ENCODE results near the gene SMARCAL1. TPM values are rescaled to one million over a fixed set of nuclear protein-coding genes. Genes with fewer than 3 reads are reported as not detected.

SMARCAL1 gene
- total RNA-seq, 1 experiment from 2014 or later, result 20.9 TPM

DNA sequence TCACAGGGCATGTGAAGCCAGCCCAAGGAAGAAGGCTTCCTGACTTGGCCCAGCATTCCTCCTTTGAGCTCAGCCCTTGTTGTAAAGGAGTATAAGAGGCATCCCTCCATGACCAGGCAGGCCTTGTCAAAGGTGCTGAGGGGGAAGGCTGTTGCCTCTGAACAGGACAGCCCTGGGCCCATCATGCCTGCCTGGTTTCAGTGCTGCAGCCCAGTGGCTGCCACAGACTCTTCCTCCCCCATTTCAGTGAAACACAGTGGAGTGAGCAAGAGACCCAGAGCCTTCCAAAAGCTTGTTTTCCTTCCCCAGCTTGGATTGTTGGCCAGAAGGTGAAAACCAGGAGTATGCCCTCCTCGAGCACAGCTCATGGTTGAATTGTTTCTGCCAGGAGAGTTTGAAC, 66.5 kb downstream of the SMARCAL1 start:
- POLR2A ChIA-PET, result interaction anchor here (1.1 kb wide), 1 partner anchor 20 kb away, joined by 5 read pairs; the partner anchor contains the start of gene RPL37A
- TF ChIP-seq, protein P1, sequence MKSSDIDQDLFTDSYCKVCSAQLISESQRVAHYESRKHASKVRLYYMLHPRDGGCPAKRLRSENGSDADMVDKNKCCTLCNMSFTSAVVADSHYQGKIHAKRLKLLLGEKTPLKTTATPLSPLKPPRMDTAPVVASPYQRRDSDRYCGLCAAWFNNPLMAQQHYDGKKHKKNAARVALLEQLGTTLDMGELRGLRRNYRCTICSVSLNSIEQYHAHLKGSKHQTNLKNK (CRISPR knock-in tag; IDR thresholded peaks at IDR 0.05), result no peak
- TF ChIP-seq MXD4 (CRISPR knock-in tag; IDR thresholded peaks at IDR 0.05; ENCODE audit: borderline replicate concordance), result no peak
- TF ChIP-seq ZNF138 (CRISPR knock-in tag; conservative IDR thresholded peaks at IDR 0.05), result no peak
- DNase-seq (ENCODE audit: low spot score) (no peak), ATAC-seq (peak; percentile 87)
- H3K4me1 Mint-ChIP-seq, result peaks cover 10% of the 10 kb centered on the region
- H3K27me3 Mint-ChIP-seq (ENCODE audit: low read depth), result no peaks in the 10 kb centered on the region
- CTCF ChIA-PET, result interaction anchor here (0.6 to 1.4 kb wide), 8 partner anchors 9 to 364 kb away, joined by 3 to 5 read pairs (median 4); no protein-coding TSS in a partner anchor
- peaks cover 12% of the 10 kb centered on the region for H3K36me3 Mint-ChIP-seq
- no peaks in the 10 kb centered on the region for H3K9me3 Mint-ChIP-seq
- no peak overlapping the region for H3K4me3 Mint-ChIP-seq
- peak overlapping the region; percentile 87; the same call in 1 of the 2 replicates for H3K27ac Mint-ChIP-seq

GRCh38 chr2:216480221-216480620, 67.9 kb downstream of the SMARCAL1 start:
- POLR2A ChIA-PET, result no interaction called here
- DNase-seq (ENCODE audit: low spot score) (no peak), ATAC-seq (no peak)
- TF ChIP-seq ZNF396 (CRISPR knock-in tag; IDR thresholded peaks at IDR 0.05; ENCODE audit: borderline replicate concordance) (no peak), ETV6 (CRISPR knock-in tag; IDR thresholded peaks at IDR 0.05) (no peak), ZNF121 (CRISPR knock-in tag; IDR thresholded peaks at IDR 0.05) (no peak)
- TF ChIP-seq, protein P2, sequence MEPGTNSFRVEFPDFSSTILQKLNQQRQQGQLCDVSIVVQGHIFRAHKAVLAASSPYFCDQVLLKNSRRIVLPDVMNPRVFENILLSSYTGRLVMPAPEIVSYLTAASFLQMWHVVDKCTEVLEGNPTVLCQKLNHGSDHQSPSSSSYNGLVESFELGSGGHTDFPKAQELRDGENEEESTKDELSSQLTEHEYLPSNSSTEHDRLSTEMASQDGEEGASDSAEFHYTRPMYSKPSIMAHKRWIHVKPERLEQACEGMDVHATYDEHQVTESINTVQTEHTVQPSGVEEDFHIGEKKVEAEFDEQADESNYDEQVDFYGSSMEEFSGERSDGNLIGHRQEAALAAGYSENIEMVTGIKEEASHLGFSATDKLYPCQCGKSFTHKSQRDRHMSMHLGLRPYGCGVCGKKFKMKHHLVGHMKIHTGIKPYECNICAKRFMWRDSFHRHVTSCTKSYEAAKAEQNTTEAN (CRISPR knock-in tag; IDR thresholded peaks at IDR 0.05), result no peak
- Mint-ChIP-seq H3K4me1 (peaks cover 10% of the 10 kb centered on the region), H3K36me3 (peaks cover 12% of the 10 kb centered on the region), H3K9me3 (no peaks in the 10 kb centered on the region), H3K4me3 (no peak overlapping the region), H3K27me3 (ENCODE audit: low read depth) (no peaks in the 10 kb centered on the region), H3K27ac (no peak overlapping the region)
- CTCF ChIA-PET, result no interaction called here

DNA sequence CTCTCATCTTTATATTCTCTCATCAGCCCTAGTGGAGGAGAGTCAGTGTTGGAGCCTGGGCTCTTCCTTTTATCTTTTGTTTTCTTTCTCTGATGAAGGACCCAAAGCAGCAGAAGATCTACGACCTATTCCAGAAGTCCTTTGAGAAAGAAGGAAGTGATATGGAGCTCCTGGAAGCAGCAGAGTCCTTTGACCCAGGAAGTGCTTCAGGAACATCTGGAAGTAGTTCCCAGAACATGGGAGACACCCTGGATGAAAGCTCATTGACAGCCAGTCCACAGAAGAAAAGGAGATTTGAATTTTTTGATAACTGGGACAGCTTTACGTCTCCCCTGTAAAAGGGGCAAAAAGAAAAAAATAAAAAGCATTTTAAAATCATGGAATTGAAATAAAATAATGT, 70.4 kb downstream of the SMARCAL1 start:
- H3K4me3 Mint-ChIP-seq, result no peak overlapping the region
- POLR2A ChIA-PET, result no interaction called here
- DNase-seq (ENCODE audit: low spot score) (no peak), ATAC-seq (no peak)
- H3K36me3 Mint-ChIP-seq, result peaks cover 12% of the 10 kb centered on the region
- no peak overlapping the region for H3K27ac Mint-ChIP-seq
- no peaks in the 10 kb centered on the region for H3K9me3 Mint-ChIP-seq
- CTCF ChIA-PET, result no interaction called here
- peaks cover 10% of the 10 kb centered on the region for H3K4me1 Mint-ChIP-seq
- no peaks in the 10 kb centered on the region for H3K27me3 Mint-ChIP-seq (ENCODE audit: low read depth)
- TF ChIP-seq IRF2 (CRISPR knock-in tag; IDR thresholded peaks at IDR 0.05; ENCODE audit: borderline replicate concordance, low read depth) (no peak), ZNF532 (CRISPR knock-in tag; IDR thresholded peaks at IDR 0.05; ENCODE audit: borderline replicate concordance) (no peak), STAT6 (CRISPR knock-in tag; conservative IDR thresholded peaks at IDR 0.05; ENCODE audit: low read depth) (no peak), NFYB (CRISPR knock-in tag; conservative IDR thresholded peaks at IDR 0.05; ENCODE audit: low read depth) (no peak), SP1 (CRISPR knock-in tag; conservative IDR thresholded peaks at IDR 0.05) (no peak), ZNF121 (CRISPR knock-in tag; IDR thresholded peaks at IDR 0.05) (no peak)
- TF ChIP-seq, protein P3, sequence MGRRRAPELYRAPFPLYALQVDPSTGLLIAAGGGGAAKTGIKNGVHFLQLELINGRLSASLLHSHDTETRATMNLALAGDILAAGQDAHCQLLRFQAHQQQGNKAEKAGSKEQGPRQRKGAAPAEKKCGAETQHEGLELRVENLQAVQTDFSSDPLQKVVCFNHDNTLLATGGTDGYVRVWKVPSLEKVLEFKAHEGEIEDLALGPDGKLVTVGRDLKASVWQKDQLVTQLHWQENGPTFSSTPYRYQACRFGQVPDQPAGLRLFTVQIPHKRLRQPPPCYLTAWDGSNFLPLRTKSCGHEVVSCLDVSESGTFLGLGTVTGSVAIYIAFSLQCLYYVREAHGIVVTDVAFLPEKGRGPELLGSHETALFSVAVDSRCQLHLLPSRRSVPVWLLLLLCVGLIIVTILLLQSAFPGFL (CRISPR knock-in tag; IDR thresholded peaks at IDR 0.05; ENCODE audit: borderline replicate concordance), result no peak
- TF ChIP-seq, protein P4, sequence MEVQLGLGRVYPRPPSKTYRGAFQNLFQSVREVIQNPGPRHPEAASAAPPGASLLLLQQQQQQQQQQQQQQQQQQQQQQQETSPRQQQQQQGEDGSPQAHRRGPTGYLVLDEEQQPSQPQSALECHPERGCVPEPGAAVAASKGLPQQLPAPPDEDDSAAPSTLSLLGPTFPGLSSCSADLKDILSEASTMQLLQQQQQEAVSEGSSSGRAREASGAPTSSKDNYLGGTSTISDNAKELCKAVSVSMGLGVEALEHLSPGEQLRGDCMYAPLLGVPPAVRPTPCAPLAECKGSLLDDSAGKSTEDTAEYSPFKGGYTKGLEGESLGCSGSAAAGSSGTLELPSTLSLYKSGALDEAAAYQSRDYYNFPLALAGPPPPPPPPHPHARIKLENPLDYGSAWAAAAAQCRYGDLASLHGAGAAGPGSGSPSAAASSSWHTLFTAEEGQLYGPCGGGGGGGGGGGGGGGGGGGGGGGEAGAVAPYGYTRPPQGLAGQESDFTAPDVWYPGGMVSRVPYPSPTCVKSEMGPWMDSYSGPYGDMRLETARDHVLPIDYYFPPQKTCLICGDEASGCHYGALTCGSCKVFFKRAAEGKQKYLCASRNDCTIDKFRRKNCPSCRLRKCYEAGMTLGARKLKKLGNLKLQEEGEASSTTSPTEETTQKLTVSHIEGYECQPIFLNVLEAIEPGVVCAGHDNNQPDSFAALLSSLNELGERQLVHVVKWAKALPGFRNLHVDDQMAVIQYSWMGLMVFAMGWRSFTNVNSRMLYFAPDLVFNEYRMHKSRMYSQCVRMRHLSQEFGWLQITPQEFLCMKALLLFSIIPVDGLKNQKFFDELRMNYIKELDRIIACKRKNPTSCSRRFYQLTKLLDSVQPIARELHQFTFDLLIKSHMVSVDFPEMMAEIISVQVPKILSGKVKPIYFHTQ (CRISPR knock-in tag; IDR thresholded peaks at IDR 0.05), result no peak
- TF ChIP-seq, protein P5, sequence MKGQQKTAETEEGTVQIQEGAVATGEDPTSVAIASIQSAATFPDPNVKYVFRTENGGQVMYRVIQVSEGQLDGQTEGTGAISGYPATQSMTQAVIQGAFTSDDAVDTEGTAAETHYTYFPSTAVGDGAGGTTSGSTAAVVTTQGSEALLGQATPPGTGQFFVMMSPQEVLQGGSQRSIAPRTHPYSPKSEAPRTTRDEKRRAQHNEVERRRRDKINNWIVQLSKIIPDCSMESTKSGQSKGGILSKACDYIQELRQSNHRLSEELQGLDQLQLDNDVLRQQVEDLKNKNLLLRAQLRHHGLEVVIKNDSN (CRISPR knock-in tag; IDR thresholded peaks at IDR 0.05), result no peak
